RPMI7951 (cell line): ENCODE data around the gene GABRR3. TPM values are rescaled to one million over a fixed set of nuclear protein-coding genes. Genes with fewer than 3 reads are reported as not detected.

Source experiments
- DNase-seq: peaks from one replicate; pipeline ENCODE4 v3.0.0-alpha.2; 2012; ENCODE audit warnings: low read depth
- total RNA-seq: library from RNA; depleted of rRNA; stranded (reverse); fragments of >200 nt; shearing (Covaris generic); gene quantifications from 2 replicates; pipeline ENCODE4 v1.2.3, GENCODE V29; 2014

Gene GABRR3
- total RNA-seq, 1 experiment from 2014 or later = not detected

GRCh38 chr3:97990624-97991292, 44.4 kb downstream of the GABRR3 start:
- DNase-seq = no peak

DNA sequence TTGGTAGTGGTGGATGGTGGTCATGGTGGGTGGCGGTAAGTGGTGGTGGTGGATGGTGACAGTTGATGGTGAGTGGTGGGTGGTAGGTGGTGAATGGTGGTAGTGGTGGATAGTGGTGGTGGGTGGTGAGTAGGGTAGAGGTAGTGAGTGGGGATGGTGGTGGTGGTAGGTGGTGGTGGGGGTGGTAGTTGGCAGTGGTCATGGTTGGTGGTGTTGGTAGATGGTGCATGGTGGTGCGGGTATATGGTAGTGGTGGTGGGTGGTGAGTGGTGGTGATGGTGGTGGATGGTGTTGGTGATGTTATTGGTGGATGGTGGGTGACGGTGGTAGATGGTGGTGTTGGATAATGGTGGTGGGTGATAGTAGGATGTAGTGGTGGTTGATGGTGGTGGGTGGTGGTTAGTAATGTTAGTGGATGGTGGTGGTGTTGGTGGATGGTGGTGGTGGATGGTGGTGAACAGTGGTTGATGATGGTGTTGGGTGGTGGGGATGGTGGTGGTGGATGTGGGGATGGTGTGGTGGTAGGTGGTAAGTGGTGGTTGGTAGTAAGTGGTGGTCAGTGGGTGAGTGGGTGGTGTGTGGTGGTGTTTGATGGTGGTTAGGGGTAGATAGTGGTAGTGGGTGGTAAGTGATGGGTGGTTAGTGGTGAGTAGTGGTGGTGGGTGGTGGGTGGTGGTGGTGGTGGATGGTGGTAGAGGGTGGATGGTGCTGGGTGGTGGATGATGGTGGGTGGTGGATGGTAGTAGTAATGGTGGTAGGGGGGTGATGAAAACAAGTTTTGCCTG, 46.1 kb downstream of the GABRR3 start:
- no peak for DNase-seq

- no peak for DNase-seq
Observed at GRCh38 chr3:97987306-97987705, 47.8 kb downstream of the GABRR3 start.

DNA sequence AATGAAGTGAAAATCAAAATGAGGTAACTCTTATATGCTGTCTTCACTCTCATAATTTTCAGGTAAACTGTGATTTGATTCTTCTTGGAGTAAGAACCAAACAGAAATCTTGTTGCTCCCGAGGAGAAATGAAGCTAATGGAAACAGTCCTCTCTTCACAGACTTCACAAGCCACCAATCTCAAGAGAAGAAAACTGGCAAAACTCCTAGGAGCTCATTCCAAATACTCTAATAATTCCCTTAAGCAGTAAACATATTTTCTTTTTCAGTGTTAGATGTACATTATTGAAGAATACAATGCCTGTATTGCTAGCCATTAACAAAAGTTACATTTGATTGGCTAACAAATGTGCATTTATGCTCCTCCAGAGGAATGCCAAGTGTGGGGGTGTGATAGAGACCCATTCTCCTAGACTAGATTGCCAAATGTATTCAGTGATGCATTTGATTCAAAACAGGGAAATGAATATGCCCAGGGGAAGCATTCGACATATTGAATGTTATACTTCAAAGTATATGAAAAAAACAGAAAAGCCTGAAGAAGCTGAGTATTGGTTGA, 51.1 kb downstream of the GABRR3 start:
- no peak for DNase-seq

GRCh38 chr3:97981886-97982285, 53.2 kb downstream of the GABRR3 start:
- no peak for DNase-seq

DNA sequence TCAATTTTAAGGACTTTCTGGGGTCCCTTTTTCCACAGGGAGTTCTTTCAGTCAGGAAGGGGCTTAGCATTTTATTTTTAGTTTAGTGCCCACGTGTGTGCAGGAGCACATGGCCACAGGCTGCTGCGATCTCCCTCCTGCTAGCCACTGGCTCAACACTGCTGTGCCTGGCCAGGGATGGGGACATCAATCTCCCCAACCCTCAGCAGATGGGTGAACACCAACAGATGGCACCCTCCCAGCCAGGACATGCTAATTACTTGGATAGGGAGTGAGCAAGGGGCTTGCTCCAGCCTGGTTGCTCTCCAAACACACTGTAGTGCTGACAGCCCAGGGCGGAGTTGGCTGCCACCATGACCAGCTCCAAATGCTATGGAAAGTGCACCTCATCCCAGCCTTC, 55.5 kb downstream of the GABRR3 start:
- no peak for DNase-seq

DNA sequence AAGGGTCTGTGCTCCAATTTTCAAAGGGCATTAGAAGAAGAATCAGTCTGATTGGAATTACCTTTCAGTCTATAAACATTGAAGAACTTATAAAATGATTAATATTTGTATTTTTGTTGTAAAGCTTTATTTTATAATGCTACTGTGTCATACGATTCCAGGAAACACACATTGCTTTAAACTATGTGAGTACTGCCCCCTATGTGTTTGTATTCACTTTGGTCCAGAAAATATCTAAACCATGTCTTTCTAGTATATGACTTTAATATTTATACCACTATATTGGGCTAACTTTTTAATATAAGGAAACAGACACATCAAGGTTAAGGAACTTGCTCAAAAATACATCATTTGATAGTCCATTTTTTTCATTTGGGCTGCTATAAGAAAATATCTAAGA, 59.6 kb downstream of the GABRR3 start:
- no peak for DNase-seq

- DNase-seq = no peak
Observed at GRCh38 chr3:97974996-97975395, 60.1 kb downstream of the GABRR3 start.

- no peak for DNase-seq
Observed at GRCh38 chr3:97972976-97973375, 62.1 kb downstream of the GABRR3 start.

- peak; percentile 78 for DNase-seq
Observed at GRCh38 chr3:97971679-97972567, 63.2 kb downstream of the GABRR3 start, which contains the start of gene RIOX2. RIOX2 (minus strand) TSS chr3:97972431; CDS start chr3:97967593, 4,838 bp downstream.

DNA sequence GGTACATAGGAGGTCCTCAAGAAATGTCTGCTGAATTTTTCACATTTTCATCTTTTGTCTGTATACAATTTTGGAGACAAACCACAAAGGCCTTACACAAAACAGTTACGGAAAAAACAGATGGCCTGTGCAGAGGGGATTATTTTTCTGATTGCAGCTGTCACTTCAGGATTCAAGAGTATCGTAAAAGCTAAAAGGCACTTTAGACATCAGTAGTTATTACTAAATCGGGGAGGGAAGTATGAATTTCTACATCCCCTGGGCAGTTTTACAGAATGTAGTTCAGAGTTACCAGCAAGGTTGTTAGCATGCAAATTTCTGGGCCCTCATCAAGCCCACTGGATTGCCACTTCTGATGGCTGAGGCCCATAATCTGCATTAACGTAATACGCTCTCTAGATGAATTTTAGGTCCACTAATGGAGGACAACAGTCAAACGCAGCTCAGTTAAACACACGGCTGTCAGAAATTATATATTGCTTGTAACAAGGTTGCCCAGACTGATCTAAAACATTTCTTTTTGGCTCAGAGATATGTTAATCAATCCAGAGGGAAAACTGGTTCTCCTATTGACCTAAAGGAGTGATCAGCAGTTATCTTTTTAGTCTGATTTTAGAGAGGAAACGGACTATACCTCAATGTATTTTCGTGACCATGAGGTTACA, 64.0 kb downstream of the GABRR3 start:
- no peak for DNase-seq

DNA sequence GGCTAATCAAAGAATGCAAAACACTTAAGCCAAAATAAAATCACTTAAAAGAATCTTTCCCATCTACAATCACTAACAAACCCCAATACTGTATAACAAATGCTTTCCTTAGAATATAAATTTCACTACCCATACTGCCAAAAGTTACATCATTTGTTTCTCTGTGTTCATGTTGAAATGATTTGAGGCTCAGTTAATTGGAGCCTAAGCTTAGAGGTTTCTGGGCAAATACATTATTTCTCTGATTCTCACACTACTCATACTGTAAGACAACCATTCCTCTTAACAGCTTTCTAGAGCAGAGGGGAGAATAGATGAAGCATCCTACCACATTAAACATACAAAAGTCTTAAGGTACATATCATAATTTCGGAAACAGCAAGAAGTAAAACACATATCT, 65.0 kb downstream of the GABRR3 start:
- DNase-seq = no peak

DNA sequence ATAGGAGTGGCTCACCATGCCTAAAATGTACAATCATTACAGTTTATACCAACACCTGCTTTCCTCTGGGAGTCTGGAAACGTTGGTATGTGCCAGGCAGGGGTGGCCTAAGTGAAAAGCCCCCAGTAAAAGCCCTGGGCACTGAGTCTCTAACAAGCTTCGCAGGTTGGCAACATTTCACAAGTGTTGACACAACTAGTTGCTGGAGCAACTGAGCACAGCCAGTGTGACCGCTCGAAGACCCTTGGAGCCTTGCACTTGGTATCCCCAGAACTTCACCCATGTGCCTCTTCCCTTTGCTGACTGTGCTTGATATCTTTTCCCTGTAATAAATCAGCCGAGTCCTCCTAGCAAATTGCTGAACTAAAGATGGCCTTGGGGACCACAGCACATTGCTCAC, 65.6 kb downstream of the GABRR3 start:
- DNase-seq = no peak

DNA sequence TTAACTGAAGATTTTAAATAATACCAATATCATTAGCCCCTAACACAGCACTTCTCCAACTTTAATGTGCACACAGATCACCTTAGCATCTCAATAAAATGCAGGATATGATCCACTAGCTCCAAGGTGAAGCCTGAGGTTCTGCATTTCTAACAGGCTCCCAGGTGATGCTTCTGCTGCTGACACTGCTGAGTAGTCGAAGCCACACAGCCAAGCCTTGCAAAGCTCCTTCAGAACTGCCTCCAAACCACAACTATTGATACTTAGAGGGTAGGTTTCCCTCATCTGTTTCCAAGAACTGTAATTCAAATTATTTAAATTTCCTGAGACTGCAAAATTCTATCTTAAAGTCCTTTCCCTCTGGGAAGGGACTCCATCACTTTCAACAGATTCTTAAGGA, 66.7 kb downstream of the GABRR3 start:
- no peak for DNase-seq

- no peak for DNase-seq
Observed at GRCh38 chr3:97967966-97968365, 67.1 kb downstream of the GABRR3 start.

DNA sequence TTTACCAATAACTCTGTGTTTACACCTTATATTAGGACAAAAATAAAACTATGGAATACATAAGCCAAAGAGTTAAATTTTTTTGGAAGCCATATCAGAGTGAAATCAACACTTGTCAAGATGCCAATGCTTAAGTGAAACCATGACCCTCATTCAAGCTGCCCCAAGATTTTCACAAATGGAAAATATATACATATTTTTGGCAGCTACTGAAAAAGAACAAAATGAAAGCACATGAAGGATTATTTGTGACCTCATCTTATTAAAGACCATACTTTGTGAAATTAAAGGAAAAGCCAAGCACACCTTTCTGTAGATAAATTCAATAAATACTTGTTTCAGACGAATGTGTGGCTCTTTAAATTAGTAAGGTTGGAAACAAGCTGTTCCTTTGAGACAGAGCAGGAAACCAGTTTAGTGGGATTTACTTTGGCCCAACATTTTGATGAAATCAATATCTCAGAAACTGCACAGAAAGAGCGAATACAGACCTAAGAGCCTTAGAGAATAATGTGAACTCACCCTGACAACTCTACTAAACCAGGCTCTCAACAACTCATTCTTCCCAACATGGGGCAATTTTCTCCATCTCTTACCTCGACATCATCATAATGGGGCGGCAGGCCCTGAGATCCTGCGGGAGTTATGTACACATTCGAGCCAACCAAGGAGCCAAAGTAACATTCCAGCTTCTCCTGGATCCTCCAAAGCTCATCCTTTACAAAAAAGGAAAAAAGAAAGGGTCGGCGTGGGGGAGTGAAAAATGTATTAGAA, 73.9 kb downstream of the GABRR3 start:
- DNase-seq = no peak

DNA sequence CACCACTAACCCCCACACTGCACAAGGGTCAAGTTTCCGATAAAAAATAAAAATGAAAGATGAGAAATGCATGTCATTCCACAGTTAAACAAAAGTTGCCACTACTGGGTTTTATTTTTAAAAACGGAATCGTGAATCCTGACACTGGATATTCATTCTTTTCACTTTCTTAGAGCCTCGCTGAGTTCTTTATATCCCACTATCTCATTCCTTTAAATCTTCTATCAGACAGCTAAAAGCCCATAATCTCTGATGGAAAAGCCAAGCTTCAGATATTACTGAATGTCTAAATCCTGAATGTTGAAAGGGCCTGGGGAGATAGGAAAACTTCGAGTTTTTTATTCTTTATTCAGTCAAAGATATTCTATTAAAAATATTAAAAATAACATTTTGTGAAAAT, 74.6 kb downstream of the GABRR3 start:
- no peak for DNase-seq

GRCh38 chr3:97959872-97960271, 75.2 kb downstream of the GABRR3 start:
- DNase-seq = no peak

DNA sequence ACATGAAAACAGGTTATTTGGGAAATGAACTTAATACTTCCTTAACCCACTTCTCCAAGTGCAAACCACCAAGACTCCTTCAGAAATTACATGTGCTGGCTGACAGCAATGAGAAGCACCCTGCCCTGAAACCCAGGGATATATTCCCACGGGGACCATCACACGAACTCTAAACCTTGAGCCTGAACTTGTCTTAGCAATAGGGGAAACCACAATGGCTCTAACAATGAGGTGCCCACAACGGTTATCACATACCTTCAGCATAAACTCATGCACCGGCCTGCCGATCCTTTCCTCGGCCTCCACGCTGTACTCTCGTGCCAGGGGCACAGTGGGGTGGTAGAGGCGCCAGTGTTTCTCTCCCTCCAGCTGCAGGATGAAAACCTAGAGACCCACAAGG, 76.3 kb downstream of the GABRR3 start:
- no peak for DNase-seq

GRCh38 chr3:97958396-97958795, 76.7 kb downstream of the GABRR3 start:
- DNase-seq = peak; percentile 16
